GM19328 (cell line): ENCODE data around the gene RACK1.

Experiments used
- ATAC-seq: cut with Tn5 transposase; IDR thresholded peaks from one replicate; pipeline ENCODE4 v1.9.1; 2021; ENCODE audit warnings: mild to moderate bottlenecking, moderate library complexity; ENCODE audit not compliant: unreplicated experiment

RACK1 gene

GRCh38 chr5:181199881-181200638 is 43.6 kb downstream of the RACK1 start:
- no peak for ATAC-seq

- peak; percentile 63 for ATAC-seq
These were observed 44.7 kb downstream of the RACK1 start for GRCh38 chr5:181198905-181199519.

- no peak for ATAC-seq
These were observed 45.5 kb downstream of the RACK1 start for GRCh38 chr5:181198106-181198685.

- ATAC-seq = no peak
These were observed 46.3 kb downstream of the RACK1 start for GRCh38 chr5:181197326-181197951.

GRCh38 chr5:181195249-181195761 is 48.4 kb downstream of the RACK1 start:
- ATAC-seq = no peak

- ATAC-seq = no peak
These were observed 49.0 kb downstream of the RACK1 start for GRCh38 chr5:181194489-181195248.

GRCh38 chr5:181193656-181194055 is 50.0 kb downstream of the RACK1 start:
- ATAC-seq = no peak

- no peak for ATAC-seq
These were observed 51.2 kb downstream of the RACK1 start for GRCh38 chr5:181192337-181193046.

GRCh38 chr5:181191526-181192336 is 52.0 kb downstream of the RACK1 start:
- ATAC-seq = peak; percentile 60

GRCh38 chr5:181190711-181191525 is 52.8 kb downstream of the RACK1 start:
- no peak for ATAC-seq

GRCh38 chr5:181189962-181190710 is 53.6 kb downstream of the RACK1 start:
- ATAC-seq = no peak

GRCh38 chr5:181189363-181189961 is 54.2 kb downstream of the RACK1 start:
- no peak for ATAC-seq

GRCh38 chr5:181188700-181189362 is 54.9 kb downstream of the RACK1 start:
- no peak for ATAC-seq

- no peak for ATAC-seq
These were observed 56.0 kb downstream of the RACK1 start for GRCh38 chr5:181187500-181188213.

- no peak for ATAC-seq
These were observed 56.7 kb downstream of the RACK1 start for GRCh38 chr5:181186986-181187499.
